Prostate gland (tissue), 2 donors: ENCODE measurements around the gene PHTF2.

ENCODE experiments used
- CTCF ChIP-seq, 4 experiments: fragments of 200-600 bp in 2 of 4; fragments of 450-650 bp in 2 of 4; sonication (generic) in 2 of 4; IDR thresholded peaks; 1 replicate in 3 of 4; 2 replicates in 1 of 4; pipeline ENCODE4 v1.5.1; 2016 to 2019; ENCODE audit warnings: antibody characterized with exemption in 4 of 4, mild to moderate bottlenecking in 2 of 4, moderate library complexity in 2 of 4
- POLR2AphosphoS5 ChIP-seq: sonication (generic); formaldehyde crosslinking; IDR thresholded peaks from one replicate; pipeline ENCODE4 v1.6.1; 2017; ENCODE audit warnings: antibody characterized with exemption

- TF ChIP-seq CTCF (IDR thresholded peaks at IDR 0.05) (no peak), POLR2AphosphoS5 (no peak)
Measured at GRCh38 chr7:77802557-77803405, 4.2 kb downstream of the PHTF2 start.
